Suprapubic skin (tissue), 4 donors: Measurements from ENCODE around the gene SEPHS1.

Experiments used
- CTCF ChIP-seq, 2 donors: fragments of 200-600 bp in 1 of 2; fragments of 450-650 bp in 1 of 2; sonication (generic) in 1 of 2; IDR thresholded peaks; one replicate each; pipeline ENCODE4 v1.5.1; 2016 to 2019; ENCODE audit warnings: antibody characterized with exemption in 2 of 2, mild to moderate bottlenecking in 1 of 2, moderate library complexity in 1 of 2
- EP300 ChIP-seq: sonication (generic); formaldehyde crosslinking; IDR thresholded peaks from one replicate; pipeline ENCODE4 v1.6.1; 2017; ENCODE audit warnings: antibody characterized with exemption
- POLR2AphosphoS5 ChIP-seq, 3 donors: sonication (generic); formaldehyde crosslinking; IDR thresholded peaks; one replicate each; pipeline ENCODE4 v1.6.1; 2017; ENCODE audit warnings: antibody characterized with exemption in 3 of 3

GRCh38 chr10:13298748-13299436, 49.2 kb downstream of the SEPHS1 start:
- no peak for TF ChIP-seq CTCF (IDR thresholded peaks at IDR 0.05)
- TF ChIP-seq POLR2AphosphoS5 (IDR thresholded peaks at IDR 0.05): no peak
- no peak for TF ChIP-seq EP300
